Stimulated activated CD8-positive, alpha-beta memory T cell treated with anti-CD3 and anti-CD28 coated beads, Interleukin-15, amount 100 ng/mL, for 24 hours (primary cell): ENCODE results near the gene PSD2.

Experiments
- DNase-seq: peaks from one replicate; pipeline ENCODE4 v3.0.0-alpha.2; 2020; ENCODE audit warnings: low read depth

Gene PSD2

GRCh38 chr5:139763280-139763929, 32.2 kb upstream of the PSD2 start:
- DNase-seq: no peak

- DNase-seq: no peak
Observed at GRCh38 chr5:139763930-139764791, 31.4 kb upstream of the PSD2 start.

- no peak for DNase-seq
Observed at GRCh38 chr5:139764886-139765408, 30.7 kb upstream of the PSD2 start.

GRCh38 chr5:139765409-139766217, 30.0 kb upstream of the PSD2 start:
- DNase-seq: peak; percentile 70

DNA sequence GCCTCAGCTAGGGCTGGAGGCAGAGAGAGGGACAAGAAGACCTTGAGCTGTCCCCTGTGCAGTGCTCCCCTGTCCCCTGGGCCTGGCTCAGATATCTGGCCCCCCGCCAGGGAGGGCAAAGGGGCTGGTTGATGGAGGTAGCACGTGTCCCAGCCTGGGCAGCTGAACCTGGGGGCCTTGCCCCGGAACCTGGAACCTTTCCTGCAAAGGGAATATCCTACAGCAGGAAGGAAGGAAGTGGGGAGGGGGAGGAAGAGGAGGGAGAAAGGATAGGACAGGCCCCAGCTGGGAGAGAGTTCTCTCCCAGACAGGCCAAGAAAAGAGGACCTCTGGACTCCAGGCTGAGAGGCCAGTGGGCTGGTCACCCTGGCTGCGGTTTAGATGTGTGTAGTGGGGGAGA, 27.6 kb upstream of the PSD2 start:
- DNase-seq: no peak

DNA sequence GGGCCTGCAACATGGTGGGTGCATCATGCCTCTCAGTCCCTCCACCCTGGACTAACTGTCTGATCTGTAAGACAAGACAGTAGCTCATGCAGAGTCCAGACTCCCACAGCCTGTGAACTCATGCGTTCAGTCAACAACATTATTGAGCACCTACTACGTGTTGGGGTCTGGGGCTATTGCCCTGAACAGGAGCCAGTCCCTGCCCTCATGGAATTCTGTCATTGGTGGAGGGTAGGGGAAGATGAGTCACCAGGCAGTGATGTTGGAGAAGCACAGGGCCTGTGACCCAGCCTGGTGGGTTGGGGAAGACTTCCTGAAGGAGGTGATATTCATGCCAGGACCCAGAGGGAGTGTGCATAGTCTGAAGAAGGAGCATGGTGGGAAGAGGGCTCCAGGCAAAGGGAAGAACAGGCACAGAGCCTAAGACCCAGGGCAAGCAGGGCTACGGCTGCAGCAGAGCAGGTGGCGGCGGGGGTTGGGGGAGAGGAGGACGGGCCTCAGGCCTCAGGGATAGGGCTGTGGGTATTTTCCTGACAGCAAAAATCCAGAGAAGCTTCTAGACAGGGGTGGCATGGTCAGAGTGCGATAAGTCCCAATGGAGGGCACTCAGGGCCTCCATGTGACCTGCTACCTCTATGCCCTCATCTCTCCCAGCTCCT, 26.7 kb upstream of the PSD2 start:
- no peak for DNase-seq

GRCh38 chr5:139769477-139769876, 26.1 kb upstream of the PSD2 start:
- no peak for DNase-seq

GRCh38 chr5:139770722-139771121, 24.9 kb upstream of the PSD2 start:
- DNase-seq: no peak

- no peak for DNase-seq
Observed at GRCh38 chr5:139772089-139772791, 23.4 kb upstream of the PSD2 start.

- no peak for DNase-seq
Observed at GRCh38 chr5:139772927-139773690, 22.5 kb upstream of the PSD2 start.

- DNase-seq: peak; percentile 80
Observed at GRCh38 chr5:139774980-139775661, 20.5 kb upstream of the PSD2 start.

- DNase-seq: no peak
Observed at GRCh38 chr5:139775872-139776271, 19.7 kb upstream of the PSD2 start.

GRCh38 chr5:139776861-139777260, 18.7 kb upstream of the PSD2 start:
- DNase-seq: no peak

- no peak for DNase-seq
Observed at GRCh38 chr5:139783436-139783965, 12.1 kb upstream of the PSD2 start.

GRCh38 chr5:139784488-139784887, 11.1 kb upstream of the PSD2 start:
- no peak for DNase-seq

- DNase-seq: no peak
Observed at GRCh38 chr5:139787257-139787567, 8.4 kb upstream of the PSD2 start.

DNA sequence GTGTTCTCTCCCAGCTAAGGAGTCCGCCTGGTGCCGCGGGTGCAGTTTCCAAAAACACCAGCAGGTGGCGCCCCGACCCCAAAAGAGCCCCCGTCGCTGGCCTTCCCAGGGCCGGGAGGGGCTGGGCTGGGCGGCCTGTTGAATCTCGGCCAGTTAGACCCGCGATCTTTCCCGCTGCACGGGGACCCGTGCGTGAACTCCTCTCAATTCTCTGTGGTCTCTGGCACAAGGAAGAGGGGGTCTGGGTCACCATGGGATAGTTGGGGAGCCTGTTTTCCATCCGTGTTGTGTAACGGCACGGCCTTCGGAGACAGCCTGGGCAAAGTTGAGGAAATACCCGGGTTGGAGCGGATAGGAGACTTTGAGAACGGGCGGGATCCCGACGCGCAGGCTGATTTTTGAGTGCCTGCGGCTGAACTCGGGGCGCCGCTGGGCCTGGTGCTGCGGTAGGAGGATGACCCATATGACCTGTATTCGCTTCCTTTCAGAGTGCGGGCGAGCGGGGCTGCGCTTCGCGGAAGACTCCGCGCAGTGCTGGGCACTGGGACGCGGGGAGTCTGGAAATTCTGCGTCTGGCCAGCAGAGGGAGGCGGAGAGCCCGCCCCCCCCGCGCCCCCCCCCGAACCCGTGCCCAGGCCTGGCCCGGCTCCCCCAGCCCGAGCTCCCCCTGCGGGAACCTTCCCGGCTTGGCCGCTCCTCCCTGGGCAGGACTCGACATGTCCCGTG, 7.9 kb upstream of the PSD2 start:
- peak; percentile 87 for DNase-seq

GRCh38 chr5:139788294-139788910, 7.2 kb upstream of the PSD2 start:
- DNase-seq: no peak
